H1 (cell line): ENCODE data around the gene RPS28. TPM values are rescaled to one million over a fixed set of nuclear protein-coding genes. Genes with fewer than 3 reads are reported as not detected.

Experiments
- CTCF ChIA-PET: fragments of 300-600 bp; sonication (Branson Sonifier 250); formaldehyde crosslinking; loops from one replicate; lab custom pipeline; 2021; ENCODE audit not compliant: partially characterized antibody; lab: Charles Lee
- POLR2A ChIA-PET: fragments of 300-600 bp; sonication (Branson Sonifier 250); formaldehyde crosslinking; loops from one replicate; lab custom pipeline; 2021; ENCODE audit warnings: inconsistent platforms; ENCODE audit not compliant: partially characterized antibody; lab: Charles Lee
- DNase-seq, 2 experiments: peaks; one replicate each; pipeline versions ENCODE4 v3.0.0 to v3.0.0-alpha.2; 2010 to 2022; ENCODE audit warnings: low spot score in 2 of 2, low read depth in 1 of 2, mixed read lengths in 1 of 2
- FAIRE-seq: peaks from 2 replicates; lab custom pipeline; 2011; peaks lifted over from hg19 to GRCh38; lab: Jason Lieb, UNC
- H2AFZ ChIP-seq: 2 replicates; pipeline ENCODE4 v1.8.1; 2012; ENCODE audit warnings: low read length, inconsistent platforms
- H2AK5ac ChIP-seq: 2 replicates; pipeline ENCODE4 v1.6.1; 2013; ENCODE audit warnings: low read depth, low read length
- H2BK120ac ChIP-seq: replicated peaks from 2 replicates; pipeline ENCODE3; 2013; ENCODE audit warnings: low read depth, low read length, inconsistent platforms
- H2BK12ac ChIP-seq: 2 replicates; pipeline ENCODE4 v1.6.1; 2013; ENCODE audit warnings: low read depth, low read length
- H2BK15ac ChIP-seq: 2 replicates; pipeline ENCODE4 v1.6.1; 2013; ENCODE audit warnings: low read length
- H2BK20ac ChIP-seq: 2 replicates; pipeline ENCODE4 v1.6.1; 2013; ENCODE audit warnings: low read length
- H2BK5ac ChIP-seq: 2 replicates; pipeline ENCODE4 v1.6.1; 2013; ENCODE audit warnings: low read depth, low read length
- H3K14ac ChIP-seq: 2 replicates; pipeline ENCODE4 v1.6.1; 2013; ENCODE audit warnings: inconsistent platforms; ENCODE audit not compliant: insufficient read length
- H3K18ac ChIP-seq: 2 replicates; pipeline ENCODE4 v1.6.1; 2013; ENCODE audit warnings: low read length; ENCODE audit errors: extremely low read depth
- H3K23ac ChIP-seq: 2 replicates; pipeline ENCODE4 v1.6.1; 2013; ENCODE audit warnings: inconsistent platforms; ENCODE audit not compliant: insufficient read length
- H3K23me2 ChIP-seq: 2 replicates; pipeline ENCODE4 v1.6.1; 2013; ENCODE audit warnings: low read depth, low read length
- H3K27ac ChIP-seq: 2 replicates; pipeline ENCODE4 v1.6.1; 2011; ENCODE audit warnings: low read depth, low read length, inconsistent platforms
- H3K27me3 ChIP-seq, 4 experiments: replicated peaks in 1 of 4; 1 replicate in 1 of 4; 2 replicates in 3 of 4; pipeline versions ENCODE4 v1.6.1 to v1.8.1; 2011 to 2013; ENCODE audit warnings: low read length in 3 of 4, mild to moderate bottlenecking in 3 of 4, inconsistent platforms in 2 of 4, mixed read lengths in 2 of 4, moderate library complexity in 1 of 4; ENCODE audit not compliant: control insufficient read depth in 3 of 4, insufficient read depth in 3 of 4; ENCODE audit errors: extremely low read depth in 1 of 4
- H3K36me3 ChIP-seq, 4 experiments: 2 replicates each; pipeline versions ENCODE4 v1.6.1 to v1.8.1; 2011 to 2013; ENCODE audit warnings: mild to moderate bottlenecking in 4 of 4, low read length in 3 of 4, moderate library complexity in 2 of 4, control low read depth in 1 of 4, inconsistent platforms in 1 of 4; ENCODE audit not compliant: insufficient read depth in 4 of 4, control insufficient read depth in 2 of 4
- H3K4ac ChIP-seq: replicated peaks from 2 replicates; pipeline ENCODE3; 2013; ENCODE audit warnings: low read length, low read depth, mixed read lengths, inconsistent platforms; ENCODE audit not compliant: insufficient read length
- H3K4me1 ChIP-seq, 4 experiments: replicated peaks in 1 of 4; 1 replicate in 1 of 4; 2 replicates in 3 of 4; pipeline versions ENCODE4 v1.6.1 to v1.8.1; 2011 to 2013; ENCODE audit warnings: low read length in 3 of 4, inconsistent platforms in 2 of 4, mixed read lengths in 1 of 4; ENCODE audit not compliant: insufficient read depth in 4 of 4, control insufficient read depth in 3 of 4
- H3K4me2 ChIP-seq, 2 experiments: 2 replicates each; pipeline versions ENCODE4 v1.6.1 to v1.8.1; 2011 to 2013; ENCODE audit warnings: low read depth in 2 of 2, low read length in 2 of 2, control low read depth in 1 of 2, inconsistent platforms in 1 of 2, mild to moderate bottlenecking in 1 of 2; ENCODE audit not compliant: insufficient read depth in 1 of 2
- H3K4me3 ChIP-seq, 4 experiments: fragments of 200-600, 300-600 bp in 1 of 4; sonication (generic), shearing (Covaris generic), sonication (Bioruptor Twin) in 1 of 4; 2 replicates each; pipeline versions ENCODE4 v1.5.1 to v1.8.1; 2011 to 2016; ENCODE audit warnings: low read length in 4 of 4, low read depth in 3 of 4, control low read depth in 2 of 4, inconsistent platforms in 2 of 4, mild to moderate bottlenecking in 2 of 4, mixed read lengths in 1 of 4, moderate library complexity in 1 of 4; ENCODE audit not compliant: insufficient read depth in 2 of 4; ENCODE audit errors: extremely low read depth in 1 of 4
- H3K56ac ChIP-seq: replicated peaks from 2 replicates; pipeline ENCODE3; 2013; ENCODE audit warnings: low read depth, mild to moderate bottlenecking, mixed read lengths, low read length, inconsistent platforms; ENCODE audit not compliant: insufficient read length
- H3K79me1 ChIP-seq: 2 replicates; pipeline ENCODE4 v1.6.1; 2013; ENCODE audit warnings: low read depth, low read length, control low read depth
- H3K79me2 ChIP-seq, 2 experiments: 2 replicates each; pipeline versions ENCODE4 v1.6.1 to v1.8.1; 2012 to 2013; ENCODE audit warnings: low read length in 2 of 2, mild to moderate bottlenecking in 2 of 2, inconsistent platforms in 1 of 2; ENCODE audit not compliant: insufficient read depth in 2 of 2, control insufficient read depth in 1 of 2
- H3K9ac ChIP-seq, 4 experiments: replicated peaks in 1 of 4; 1 replicate in 1 of 4; 2 replicates in 3 of 4; pipeline versions ENCODE4 v1.6.1 to v1.8.1; 2011 to 2013; ENCODE audit warnings: low read depth in 3 of 4, low read length in 3 of 4, control low read depth in 2 of 4, mild to moderate bottlenecking in 2 of 4, moderate library complexity in 2 of 4, inconsistent platforms in 1 of 4; ENCODE audit errors: extremely low read depth in 1 of 4
- H3K9me3 ChIP-seq, 2 experiments: 2 replicates each; pipeline versions ENCODE4 v1.6.1 to v1.8.1; 2012 to 2013; ENCODE audit warnings: mild to moderate bottlenecking in 2 of 2, moderate library complexity in 2 of 2, control low read depth in 1 of 2, inconsistent platforms in 1 of 2, low read depth in 1 of 2, low read length in 1 of 2, mixed read lengths in 1 of 2; ENCODE audit not compliant: insufficient read depth in 2 of 2
- H4K20me1 ChIP-seq, 2 experiments: replicated peaks in 1 of 2; 2 replicates each; pipeline versions ENCODE3 to v1.8.1; 2011 to 2013; ENCODE audit warnings: inconsistent platforms in 2 of 2, low read length in 2 of 2, mild to moderate bottlenecking in 1 of 2; ENCODE audit not compliant: insufficient read depth in 2 of 2, control insufficient read depth in 1 of 2
- H4K5ac ChIP-seq: 2 replicates; pipeline ENCODE4 v1.6.1; 2013; ENCODE audit warnings: low read length, low read depth, mixed read lengths, inconsistent platforms; ENCODE audit not compliant: insufficient read length
- H4K8ac ChIP-seq: 2 replicates; pipeline ENCODE4 v1.8.0; 2013; ENCODE audit warnings: mild to moderate bottlenecking, moderate library complexity, low read length, inconsistent platforms; ENCODE audit not compliant: insufficient read depth; ENCODE audit errors: extremely low read depth
- H4K91ac ChIP-seq: replicated peaks from 2 replicates; pipeline ENCODE3; 2013; ENCODE audit warnings: low read length, mixed read lengths, inconsistent platforms; ENCODE audit not compliant: insufficient read length
- BACH1 ChIP-seq: IDR thresholded peaks from 2 replicates; pipeline ENCODE4 v1.6.1; 2012; ENCODE audit warnings: low read length, improper control_type of control experiment
- BRCA1 ChIP-seq: IDR thresholded peaks from 2 replicates; pipeline ENCODE4 v1.6.1; 2012; ENCODE audit warnings: low read depth, low read length, improper control_type of control experiment
- CHD2 ChIP-seq: IDR thresholded peaks from 2 replicates; pipeline ENCODE4 v1.6.1; 2012; ENCODE audit warnings: low read length, improper control_type of control experiment
- CREB1 ChIP-seq: IDR thresholded peaks from 2 replicates; pipeline ENCODE4 v1.6.1; 2012; ENCODE audit warnings: inconsistent platforms
- GTF2F1 ChIP-seq: IDR thresholded peaks from 2 replicates; pipeline ENCODE4 v1.6.1; 2012; ENCODE audit warnings: low read depth, low read length, improper control_type of control experiment, borderline replicate concordance
- KDM4A ChIP-seq: IDR thresholded peaks from one replicate; pipeline ENCODE4 v1.7.1; 2012; ENCODE audit warnings: low read depth, mild to moderate bottlenecking, moderate library complexity, low read length, inconsistent platforms; ENCODE audit not compliant: severe bottlenecking
- KDM5A ChIP-seq: fragments of 200-600 bp; IDR thresholded peaks from 2 replicates; pipeline ENCODE4 v1.7.1; 2012; ENCODE audit warnings: mild to moderate bottlenecking, low read length, inconsistent platforms, mixed read lengths
- PHF8 ChIP-seq: fragments of 200-600 bp; sonication (generic); conservative IDR thresholded peaks from 2 replicates; pipeline ENCODE4 v1.7.1; 2012; ENCODE audit warnings: low read depth, mild to moderate bottlenecking, inconsistent platforms, low read length, moderate library complexity
- SP1 ChIP-seq: IDR thresholded peaks from 2 replicates; pipeline ENCODE4 v1.6.1; 2011; ENCODE audit warnings: low read depth, low read length
- SP2 ChIP-seq: IDR thresholded peaks from 2 replicates; pipeline ENCODE4 v1.6.1; 2012; ENCODE audit warnings: mild to moderate bottlenecking, low read length, inconsistent platforms
- TBP ChIP-seq: IDR thresholded peaks from 2 replicates; pipeline ENCODE4 v1.6.1; 2011; ENCODE audit warnings: low read depth, low read length, improper control_type of control experiment
- TEAD4 ChIP-seq: IDR thresholded peaks from 2 replicates; pipeline ENCODE4 v1.6.1; 2012; ENCODE audit warnings: low read depth, low read length, inconsistent platforms, mixed read lengths
- WGBS, 2 experiments: shearing (Covaris generic) in 1 of 2; methylation state at CpG; one replicate each; pipeline versions ENCODE4 v1.1.6 to v1.1.7; 2013 to 2015; ENCODE audit warnings: low lambda C conversion rate in 2 of 2, mixed read lengths in 2 of 2, inconsistent platforms in 1 of 2, low coverage in 1 of 2, missing lambda C conversion rate in 1 of 2; ENCODE audit not compliant: insufficient replicate concordance in 2 of 2, insufficient coverage in 1 of 2, insufficient read length in 1 of 2; ENCODE audit errors: extremely low coverage in 1 of 2, missing lambda C conversion rate in 1 of 2; 5-methylcytosine and 5-hydroxymethylcytosine counted together
- polyA plus RNA-seq, 7 experiments: library from polyadenylated mRNA; depleted of rRNA in 3 of 7; stranded (reverse) in 5 of 7; unstranded in 2 of 7; fragments of >200 nt in 5 of 7; fragments of 200-250 nt in 2 of 7; gene quantifications; 1 replicate in 5 of 7; 2 replicates in 1 of 7; 4 replicates in 1 of 7; pipeline versions ENCODE4 v1.2.1 to v1.2.3, GENCODE V29; 2011 to 2013; ENCODE audit warnings: missing spikeins in 2 of 7, mixed read lengths in 2 of 7
- total RNA-seq: library from RNA; stranded (reverse); fragmentation: NEBNext Ultra II Directional; extraction: Animal tissue kit (Norgen Biotek cat#: 25700); gene quantifications from 2 replicates; pipeline ENCODE4 v1.2.1, GENCODE V29; 2021

Gene RPS28
- total and polyA plus RNA-seq, 2 of the 8 experiments (the other 6 are each of a cell fraction or from before 2014, with no cell fraction given) = 1,241 to 1,699 TPM

- peak within 1 kb of the TSS; percentile 17; the same call in 1 of the 2 replicates for H2AFZ ChIP-seq
Measured at GRCh38 chr19:8342684-8343482, 21.6 kb downstream of the RPS28 start, which contains the start of gene KANK3. KANK3 (minus strand) TSS chr19:8343262; CDS start chr19:8337828, 5,434 bp downstream.

More at GRCh38 chr19:8342684-8343482, 21.6 kb downstream of the RPS28 start, which contains the start of gene KANK3:
- Histone ChIP-seq H2AK5ac (no peak within 1 kb of the TSS), H2BK15ac (no peak within 1 kb of the TSS), H3K23me2 (peaks cover 5% of the 10 kb centered on the region; the same call in 1 of the 2 replicates)
- TF ChIP-seq TEAD4 (peak; percentile 96), PHF8 (peak; percentile 49; the same call in 1 of the 2 replicates), KDM5A (no peak), SP1 (peak; percentile 97), CREB1 (peak; percentile 50), BRCA1 (no peak), CHD2 (peak; percentile 87), GTF2F1 (no peak), TBP (peak; percentile 20; the same call in 1 of the 2 replicates), KDM4A (peak; percentile 97), BACH1 (0 out of 2 replicates have a peak, but pooled peaks have one; percentile 3), SP2 (peak; percentile 67)
- TF ChIP-seq, all 59 proteins: peak for 9
- no peak within 1 kb of the TSS for H3K27ac ChIP-seq
- H4K5ac ChIP-seq = no peak within 1 kb of the TSS
- 13% methylated on average over 43 of the region's 65 CpGs; no CpG with 5 or more reads in 1 of the 2 experiments for WGBS, 2 experiments
- ChIA-PET CTCF (interaction anchor here (0.7 to 8.2 kb wide), 8 partner anchors 11 to 163 kb away, joined by 3 to 68 read pairs (median 3); no protein-coding TSS in a partner anchor), POLR2A (interaction anchor here (0.6 to 27.1 kb wide), 14 partner anchors 9 to 171 kb away, joined by 3 to 583 read pairs (median 4); partner anchors contain the start of genes CD320, NDUFA7, RAB11B and RPS28)
- H3K36me3 ChIP-seq = no peaks in the 10 kb centered on the region
- peak within 1 kb of the TSS; percentile 48; the same call in 1 of the 2 replicates for H3K18ac ChIP-seq
- H4K91ac ChIP-seq = no peak within 1 kb of the TSS
- H2BK12ac ChIP-seq = no peak within 1 kb of the TSS
- no peaks in the 10 kb centered on the region for H3K9me3 ChIP-seq
- no peak for FAIRE-seq
- no peak within 1 kb of the TSS for H4K8ac ChIP-seq
- H3K79me2 ChIP-seq = no peaks in the 10 kb centered on the region
- peak within 1 kb of the TSS; percentile 48 to 80 for H3K4me2 ChIP-seq
- H3K9ac ChIP-seq = 0 out of 7 replicates have a peak within 1 kb of the TSS, but pooled peaks of 2 of the 4 experiments have one; percentile 0 to 14
- H3K14ac ChIP-seq = no peak within 1 kb of the TSS
- H3K4me1 ChIP-seq = peaks cover 0 to 9% (median 3%) of the 10 kb centered on the region in 4 experiments; a peak in 4 of 7 replicates
- peaks cover 0 to 9% (median 7%) of the 10 kb centered on the region in 4 experiments; a peak in 3 of 7 replicates for H3K27me3 ChIP-seq
- no peak within 1 kb of the TSS for H3K23ac ChIP-seq
- DNase-seq = peak; percentile 95 to 99
- H2BK120ac ChIP-seq = no peak within 1 kb of the TSS
- peaks cover 0 to 2% of the 10 kb centered on the region in 2 experiments for H4K20me1 ChIP-seq
- H3K56ac ChIP-seq = no peak within 1 kb of the TSS
- no peak within 1 kb of the TSS for H3K4ac ChIP-seq
- peak within 1 kb of the TSS; percentile 50 to 71 (median 56) for H3K4me3 ChIP-seq
- no peaks in the 10 kb centered on the region for H3K79me1 ChIP-seq
- no peak within 1 kb of the TSS for H2BK20ac ChIP-seq
- no peak within 1 kb of the TSS for H2BK5ac ChIP-seq
